ENCODE data around the gene FYB1. TPM values are rescaled to one million over a fixed set of nuclear protein-coding genes. Genes with fewer than 3 reads are reported as not detected.

The FYB1 gene
- total RNA-seq, 1 experiment from 2014 or later = 0.46 TPM

GRCh38 chr5:39102684-39103155 lies 116.6 kb downstream of the FYB1 start:
- no peaks in the 10 kb centered on the region for H3K36me3 ChIP-seq (ENCODE audit: control insufficient read depth, insufficient read depth, low read length)
- H3K27me3 ChIP-seq (ENCODE audit: control insufficient read depth, insufficient read depth, low read length) = no peaks in the 10 kb centered on the region
- POLR2A ChIA-PET = no interaction called here
- H3K4me3 ChIP-seq (ENCODE audit: low read depth in 2 of 2, low read length in 2 of 2) = no peak overlapping the region
- CTCF ChIA-PET = no interaction called here
- ATAC-seq (peak; percentile 49; the same call in 1 of the 2 replicates), DNase-seq (ENCODE audit: low read depth, low spot score) (peak; percentile 90)
- BruUV-seq (replicated peaks) = no TSS peak
- no peaks in the 10 kb centered on the region for H3K4me1 ChIP-seq (ENCODE audit: control insufficient read depth, insufficient read depth, low read length)
- no peak overlapping the region for H3K27ac ChIP-seq (ENCODE audit: low read length)
- in situ Hi-C loops (cut with HindIII; ENCODE audit: low pct_unique_long_range_greater_than_20kb, low sequenced_read_pairs) (no loop called here), intact Hi-C loops (cut with micrococcal nuclease; ENCODE audit: unreplicated experiment) (no loop called here)
- TF ChIP-seq, protein P1, sequence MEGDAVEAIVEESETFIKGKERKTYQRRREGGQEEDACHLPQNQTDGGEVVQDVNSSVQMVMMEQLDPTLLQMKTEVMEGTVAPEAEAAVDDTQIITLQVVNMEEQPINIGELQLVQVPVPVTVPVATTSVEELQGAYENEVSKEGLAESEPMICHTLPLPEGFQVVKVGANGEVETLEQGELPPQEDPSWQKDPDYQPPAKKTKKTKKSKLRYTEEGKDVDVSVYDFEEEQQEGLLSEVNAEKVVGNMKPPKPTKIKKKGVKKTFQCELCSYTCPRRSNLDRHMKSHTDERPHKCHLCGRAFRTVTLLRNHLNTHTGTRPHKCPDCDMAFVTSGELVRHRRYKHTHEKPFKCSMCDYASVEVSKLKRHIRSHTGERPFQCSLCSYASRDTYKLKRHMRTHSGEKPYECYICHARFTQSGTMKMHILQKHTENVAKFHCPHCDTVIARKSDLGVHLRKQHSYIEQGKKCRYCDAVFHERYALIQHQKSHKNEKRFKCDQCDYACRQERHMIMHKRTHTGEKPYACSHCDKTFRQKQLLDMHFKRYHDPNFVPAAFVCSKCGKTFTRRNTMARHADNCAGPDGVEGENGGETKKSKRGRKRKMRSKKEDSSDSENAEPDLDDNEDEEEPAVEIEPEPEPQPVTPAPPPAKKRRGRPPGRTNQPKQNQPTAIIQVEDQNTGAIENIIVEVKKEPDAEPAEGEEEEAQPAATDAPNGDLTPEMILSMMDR (IDR thresholded peaks at IDR 0.05) = no peak
- TF ChIP-seq TCF7L2 (IDR thresholded peaks at IDR 0.05; ENCODE audit: low read depth, low read length) (no peak), POLR2AphosphoS5 (IDR thresholded peaks at IDR 0.05; ENCODE audit: low read depth, low read length) (no peak), SIN3A (IDR thresholded peaks at IDR 0.05; ENCODE audit: borderline replicate concordance, insufficient read depth, low read depth, low read length) (no peak)
- TF ChIP-seq, protein P2, sequence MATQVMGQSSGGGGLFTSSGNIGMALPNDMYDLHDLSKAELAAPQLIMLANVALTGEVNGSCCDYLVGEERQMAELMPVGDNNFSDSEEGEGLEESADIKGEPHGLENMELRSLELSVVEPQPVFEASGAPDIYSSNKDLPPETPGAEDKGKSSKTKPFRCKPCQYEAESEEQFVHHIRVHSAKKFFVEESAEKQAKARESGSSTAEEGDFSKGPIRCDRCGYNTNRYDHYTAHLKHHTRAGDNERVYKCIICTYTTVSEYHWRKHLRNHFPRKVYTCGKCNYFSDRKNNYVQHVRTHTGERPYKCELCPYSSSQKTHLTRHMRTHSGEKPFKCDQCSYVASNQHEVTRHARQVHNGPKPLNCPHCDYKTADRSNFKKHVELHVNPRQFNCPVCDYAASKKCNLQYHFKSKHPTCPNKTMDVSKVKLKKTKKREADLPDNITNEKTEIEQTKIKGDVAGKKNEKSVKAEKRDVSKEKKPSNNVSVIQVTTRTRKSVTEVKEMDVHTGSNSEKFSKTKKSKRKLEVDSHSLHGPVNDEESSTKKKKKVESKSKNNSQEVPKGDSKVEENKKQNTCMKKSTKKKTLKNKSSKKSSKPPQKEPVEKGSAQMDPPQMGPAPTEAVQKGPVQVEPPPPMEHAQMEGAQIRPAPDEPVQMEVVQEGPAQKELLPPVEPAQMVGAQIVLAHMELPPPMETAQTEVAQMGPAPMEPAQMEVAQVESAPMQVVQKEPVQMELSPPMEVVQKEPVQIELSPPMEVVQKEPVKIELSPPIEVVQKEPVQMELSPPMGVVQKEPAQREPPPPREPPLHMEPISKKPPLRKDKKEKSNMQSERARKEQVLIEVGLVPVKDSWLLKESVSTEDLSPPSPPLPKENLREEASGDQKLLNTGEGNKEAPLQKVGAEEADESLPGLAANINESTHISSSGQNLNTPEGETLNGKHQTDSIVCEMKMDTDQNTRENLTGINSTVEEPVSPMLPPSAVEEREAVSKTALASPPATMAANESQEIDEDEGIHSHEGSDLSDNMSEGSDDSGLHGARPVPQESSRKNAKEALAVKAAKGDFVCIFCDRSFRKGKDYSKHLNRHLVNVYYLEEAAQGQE (IDR thresholded peaks at IDR 0.05; ENCODE audit: insufficient read depth in 1 of 2, low read depth in 2 of 2, low read length in 1 of 2) = no peak
- H3K9me3 ChIP-seq (ENCODE audit: control insufficient read depth, insufficient read depth, low read depth, low read length) = no peaks in the 10 kb centered on the region

DNA sequence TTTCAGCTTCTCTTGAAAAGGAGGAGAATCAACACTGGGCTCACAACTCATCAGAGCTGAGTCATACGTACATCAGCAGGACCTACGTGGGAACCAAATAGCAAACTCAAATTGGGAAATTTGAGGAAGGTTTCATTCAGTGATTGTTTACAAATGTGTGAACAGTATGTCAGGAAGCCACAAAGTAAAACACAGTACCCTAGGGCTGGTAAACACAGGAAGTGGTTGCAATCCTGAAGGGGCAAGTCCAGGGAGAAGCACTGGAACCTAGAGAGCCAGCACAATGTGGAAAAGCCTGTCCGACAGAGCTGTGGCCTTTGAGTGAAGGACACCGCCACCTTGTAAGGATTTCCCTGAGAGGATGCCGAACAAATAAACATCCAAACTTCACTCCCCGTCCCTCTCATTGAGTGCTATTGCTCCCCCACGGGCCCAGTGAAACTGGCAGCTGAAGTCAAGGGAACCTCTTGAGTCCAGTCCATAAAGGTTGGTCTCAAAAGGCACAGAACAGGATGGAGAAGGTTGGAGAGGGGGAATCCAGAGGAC lies 118.4 kb downstream of the FYB1 start:
- POLR2A ChIA-PET = no interaction called here
- no TSS peak for BruUV-seq (replicated peaks)
- Histone ChIP-seq H3K9me3 (ENCODE audit: control insufficient read depth, insufficient read depth, low read depth, low read length) (no peaks in the 10 kb centered on the region), H3K27me3 (ENCODE audit: control insufficient read depth, insufficient read depth, low read length) (no peaks in the 10 kb centered on the region), H3K27ac (ENCODE audit: low read length) (peak overlapping the region; percentile 31; the same call in 1 of the 2 replicates), H3K36me3 (ENCODE audit: control insufficient read depth, insufficient read depth, low read length) (no peaks in the 10 kb centered on the region), H3K4me1 (ENCODE audit: control insufficient read depth, insufficient read depth, low read length) (no peaks in the 10 kb centered on the region), H3K4me3 (ENCODE audit: low read depth in 2 of 2, low read length in 2 of 2) (peak overlapping the region in 1 of 2 experiments; percentile 1; a peak in 1 of 4 replicates)
- peak; percentile 90 for ATAC-seq
- no peak for TF ChIP-seq SIN3A (IDR thresholded peaks at IDR 0.05; ENCODE audit: borderline replicate concordance, insufficient read depth, low read depth, low read length)
- CTCF ChIA-PET = interaction anchor here (0.5 kb wide), 1 partner anchor 73 kb away, joined by 5 read pairs; no protein-coding TSS in a partner anchor
- intact Hi-C loops (cut with micrococcal nuclease; ENCODE audit: unreplicated experiment) (no loop called here), in situ Hi-C loops (cut with HindIII; ENCODE audit: low pct_unique_long_range_greater_than_20kb, low sequenced_read_pairs) (no loop called here)
- DNase-seq (ENCODE audit: low read depth, low spot score) = peak; percentile 98

DNA sequence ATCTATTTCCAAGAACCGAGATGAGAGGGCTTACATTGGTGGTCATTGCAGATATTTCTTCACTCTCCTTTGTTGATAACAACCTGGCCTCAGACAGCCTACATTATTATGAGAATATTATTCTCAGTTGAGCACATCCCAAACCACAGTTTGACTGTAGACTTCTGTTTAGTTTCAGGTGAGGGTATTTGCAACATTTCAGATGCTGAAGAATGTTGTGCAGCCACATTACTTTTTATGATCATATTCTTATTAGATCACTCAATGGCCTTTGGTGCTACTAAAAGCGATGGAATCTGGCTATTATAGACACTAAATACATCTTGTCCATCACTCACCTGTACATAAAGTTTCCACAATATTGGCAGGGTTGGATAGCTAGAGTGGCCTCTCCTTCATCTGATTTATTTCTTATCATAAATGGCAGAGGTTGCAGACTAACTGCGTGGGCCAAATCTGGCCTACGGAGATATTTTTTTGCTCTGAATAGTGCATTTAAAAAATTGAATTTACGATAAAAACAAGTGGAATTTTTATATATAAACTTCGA lies 119.0 kb downstream of the FYB1 start:
- POLR2A ChIA-PET = no interaction called here
- CTCF ChIA-PET = interaction anchor here (0.5 kb wide), 1 partner anchor 73 kb away, joined by 5 read pairs; no protein-coding TSS in a partner anchor
- Histone ChIP-seq H3K36me3 (ENCODE audit: control insufficient read depth, insufficient read depth, low read length) (no peaks in the 10 kb centered on the region), H3K27me3 (ENCODE audit: control insufficient read depth, insufficient read depth, low read length) (no peaks in the 10 kb centered on the region), H3K4me1 (ENCODE audit: control insufficient read depth, insufficient read depth, low read length) (no peaks in the 10 kb centered on the region), H3K9me3 (ENCODE audit: control insufficient read depth, insufficient read depth, low read depth, low read length) (no peaks in the 10 kb centered on the region), H3K27ac (ENCODE audit: low read length) (no peak overlapping the region), H3K4me3 (ENCODE audit: low read depth in 2 of 2, low read length in 2 of 2) (no peak overlapping the region)
- intact Hi-C loops (cut with micrococcal nuclease; ENCODE audit: unreplicated experiment) (no loop called here), in situ Hi-C loops (cut with HindIII; ENCODE audit: low pct_unique_long_range_greater_than_20kb, low sequenced_read_pairs) (no loop called here)
- ATAC-seq (no peak; the same call in 1 of the 2 replicates), DNase-seq (ENCODE audit: low read depth, low spot score) (no peak)
- TF ChIP-seq, protein P2 (IDR thresholded peaks at IDR 0.05; ENCODE audit: insufficient read depth in 1 of 2, low read depth in 2 of 2, low read length in 1 of 2) = no peak
- TF ChIP-seq, protein P1 (IDR thresholded peaks at IDR 0.05) = no peak
- no peak for TF ChIP-seq POLR2AphosphoS5 (IDR thresholded peaks at IDR 0.05; ENCODE audit: low read depth, low read length)
- no peak for TF ChIP-seq TCF7L2 (IDR thresholded peaks at IDR 0.05; ENCODE audit: low read depth, low read length)
- TF ChIP-seq SIN3A (IDR thresholded peaks at IDR 0.05; ENCODE audit: borderline replicate concordance, insufficient read depth, low read depth, low read length) = no peak
- BruUV-seq (replicated peaks) = no TSS peak

All from Panc1 (cell line).